Measurements from ENCODE around the gene CX3CR1. TPM values are rescaled to one million over a fixed set of nuclear protein-coding genes. Genes with fewer than 3 reads are reported as not detected.
A peak's percentile ranks its signal among the peaks of the same experiment; 100 is the strongest.

The CX3CR1 gene
- total and polyA plus RNA-seq, 2 of the 4 experiments (the other 2 are of a cell fraction), result not detected

- Histone ChIP-seq H3K4me1 (ENCODE audit: control insufficient read depth, insufficient read depth, low read length) (no peaks in the 10 kb centered on the region), H4K20me1 (ENCODE audit: insufficient read depth, low read length) (no peaks in the 10 kb centered on the region; the same call in 1 of the 2 replicates), H3K79me1 (ENCODE audit: low read depth in 1 of 2, low read length in 2 of 2) (no peaks in the 10 kb centered on the region), H3K14ac (replicated peaks; ENCODE audit: low read depth, low read length) (0 out of 2 replicates have a peak overlapping the region, but pooled peaks have one; percentile 23), H2AK5ac (ENCODE audit: low read depth, low read length) (no peak overlapping the region), H4K91ac (ENCODE audit: insufficient read depth, low read depth, low read length) (no peak overlapping the region), H2AK9ac (replicated peaks; ENCODE audit: low read depth, low read length, poor library complexity) (no peak overlapping the region), H3K36me3 (ENCODE audit: control insufficient read depth, insufficient read depth, low read length) (no peaks in the 10 kb centered on the region), H2BK120ac (ENCODE audit: low read depth, low read length) (no peak overlapping the region), H3K27me3 (ENCODE audit: control insufficient read depth, insufficient read depth, low read length) (no peaks in the 10 kb centered on the region; the same call in 1 of the 2 replicates), H2BK20ac (ENCODE audit: low read depth, low read length) (no peak overlapping the region), H2BK5ac (ENCODE audit: low read depth, low read length, poor library complexity, severe bottlenecking) (no peak overlapping the region), H3K9ac (ENCODE audit: low read depth, low read length) (peak overlapping the region; percentile 36; the same call in 1 of the 2 replicates), H4K5ac (ENCODE audit: low read depth, low read length) (no peak overlapping the region), H3K4me3 (ENCODE audit: insufficient read depth, low read depth, low read length) (no peak overlapping the region), H3K4me2 (ENCODE audit: low read depth, low read length) (peak overlapping the region; percentile 65), H2BK15ac (ENCODE audit: low read depth, low read length) (no peak overlapping the region), H3K56ac (ENCODE audit: extremely low read depth, insufficient read depth, low read length) (no peak overlapping the region), H4K8ac (ENCODE audit: low read depth in 2 of 2, low read length in 2 of 2) (no peak overlapping the region), H2AFZ (replicated peaks; ENCODE audit: low read length, poor library complexity) (peak overlapping the region; percentile 68), H3K23ac (ENCODE audit: low read depth, low read length) (no peak overlapping the region; the same call in 1 of the 2 replicates), H3K9me3 (ENCODE audit: control insufficient read depth, insufficient read depth, low read length) (no peaks in the 10 kb centered on the region), H3K9me1 (ENCODE audit: insufficient read depth, low read length) (no peaks in the 10 kb centered on the region), H3K18ac (ENCODE audit: low read depth, low read length) (no peak overlapping the region), H3K27ac (ENCODE audit: insufficient read depth, low read length) (no peak overlapping the region), H3K4ac (ENCODE audit: low read depth, low read length) (no peak overlapping the region)
- dilution Hi-C loops (cut with HindIII; ENCODE audit: low sequenced_read_pairs, unreplicated experiment), result no loop called here
- no TSS peak for BruUV-seq (replicated peaks)
- ATAC-seq (ENCODE audit: low read depth) (no peak), DNase-seq (no peak)
- in situ Hi-C loops (cut with MboI; ENCODE audit: low sequenced_read_pairs), result loop anchor here (5.0 kb wide), 1 partner anchor 92 kb away; the partner anchor contains the start of gene XIRP1
- intact Hi-C loops (cut with micrococcal nuclease), result no loop called here
- TF ChIP-seq MAFK (IDR thresholded peaks at IDR 0.05; ENCODE audit: low read depth, low read length) (no peak), MXI1 (IDR thresholded peaks at IDR 0.05; ENCODE audit: borderline replicate concordance, low read depth, low read length) (no peak), POLR2A (IDR thresholded peaks at IDR 0.05; ENCODE audit: low read depth, low read length) (no peak), CEBPB (IDR thresholded peaks at IDR 0.05; ENCODE audit: low read depth, low read length) (no peak), USF2 (IDR thresholded peaks at IDR 0.05; ENCODE audit: low read depth, low read length) (no peak), CHD1 (IDR thresholded peaks at IDR 0.05; ENCODE audit: low read depth, low read length) (no peak)
- TF ChIP-seq, protein P1, sequence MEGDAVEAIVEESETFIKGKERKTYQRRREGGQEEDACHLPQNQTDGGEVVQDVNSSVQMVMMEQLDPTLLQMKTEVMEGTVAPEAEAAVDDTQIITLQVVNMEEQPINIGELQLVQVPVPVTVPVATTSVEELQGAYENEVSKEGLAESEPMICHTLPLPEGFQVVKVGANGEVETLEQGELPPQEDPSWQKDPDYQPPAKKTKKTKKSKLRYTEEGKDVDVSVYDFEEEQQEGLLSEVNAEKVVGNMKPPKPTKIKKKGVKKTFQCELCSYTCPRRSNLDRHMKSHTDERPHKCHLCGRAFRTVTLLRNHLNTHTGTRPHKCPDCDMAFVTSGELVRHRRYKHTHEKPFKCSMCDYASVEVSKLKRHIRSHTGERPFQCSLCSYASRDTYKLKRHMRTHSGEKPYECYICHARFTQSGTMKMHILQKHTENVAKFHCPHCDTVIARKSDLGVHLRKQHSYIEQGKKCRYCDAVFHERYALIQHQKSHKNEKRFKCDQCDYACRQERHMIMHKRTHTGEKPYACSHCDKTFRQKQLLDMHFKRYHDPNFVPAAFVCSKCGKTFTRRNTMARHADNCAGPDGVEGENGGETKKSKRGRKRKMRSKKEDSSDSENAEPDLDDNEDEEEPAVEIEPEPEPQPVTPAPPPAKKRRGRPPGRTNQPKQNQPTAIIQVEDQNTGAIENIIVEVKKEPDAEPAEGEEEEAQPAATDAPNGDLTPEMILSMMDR (conservative IDR thresholded peaks at IDR 0.05; ENCODE audit: low read depth, low read length), result no peak
- ChIA-PET POLR2A (ENCODE audit: unreplicated experiment) (no interaction called here), CTCF (no interaction called here)
- WGBS, 2 experiments (ENCODE audit: extremely low coverage in 2 of 2, insufficient read length in 1 of 2), result 50% methylated on average over 2 of the region's 5 CpGs; no CpG with 5 or more reads in 1 of the 2 experiments
Observed at GRCh38 chr3:39284457-39284881, 4.6 kb upstream of the CX3CR1 start.
